Measurements from ENCODE around the gene CPVL.

Gene CPVL

DNA sequence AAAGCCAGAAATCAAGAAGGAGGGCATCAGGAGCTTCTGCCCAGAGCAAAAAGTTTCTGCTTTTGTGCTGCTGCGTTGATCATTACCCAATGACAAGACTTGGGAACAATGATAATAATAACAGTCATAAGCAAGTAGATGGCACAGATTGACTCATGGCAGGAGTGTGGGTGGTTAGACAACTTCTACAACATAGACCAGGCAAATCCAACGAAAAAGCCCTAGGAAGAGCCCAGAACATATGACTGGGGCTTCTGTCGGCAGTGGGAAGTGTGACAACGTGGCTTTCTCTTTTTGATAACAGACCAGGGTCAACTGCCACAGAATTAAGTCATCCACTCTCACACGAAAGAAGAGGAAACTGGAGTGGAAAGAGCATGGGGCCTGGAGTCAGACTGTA lies 102.8 kb downstream of the CPVL start:
- no peak overlapping the region for H2BK15ac ChIP-seq (ENCODE audit: low read depth, poor library complexity, severe bottlenecking)
- no peak overlapping the region for H2AFZ ChIP-seq (ENCODE audit: low read depth, low read length)
- H3K9ac ChIP-seq (ENCODE audit: low read length) = no peak overlapping the region

DNA sequence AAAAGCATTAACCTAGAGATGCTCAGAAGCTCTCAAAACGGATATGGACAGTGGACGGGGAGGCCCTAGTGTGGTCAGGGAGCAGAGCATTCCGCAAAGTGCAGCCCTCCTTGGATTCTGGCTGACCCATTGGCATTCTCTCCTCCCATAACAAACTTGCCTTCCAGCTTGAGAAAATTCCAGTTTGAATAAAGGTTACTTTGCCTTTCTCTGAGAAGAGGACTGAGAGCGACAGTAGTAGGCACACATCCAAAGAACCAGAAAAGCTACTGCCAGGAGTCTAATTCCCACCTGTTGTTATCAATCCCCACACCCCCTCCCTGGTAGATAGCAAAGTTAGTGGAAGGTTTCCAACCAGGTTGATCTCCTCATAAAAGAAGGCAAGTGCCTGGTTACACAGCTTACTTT lies 103.5 kb downstream of the CPVL start:
- H3K9ac ChIP-seq (ENCODE audit: low read length) = no peak overlapping the region
- no peak overlapping the region for H2BK15ac ChIP-seq (ENCODE audit: low read depth, poor library complexity, severe bottlenecking)
- 87% methylated on average over 3 of the region's 4 CpGs for WGBS
- no peak overlapping the region for H3K4me3 ChIP-seq (ENCODE audit: insufficient read depth in 1 of 2, low read depth in 1 of 2, low read length in 2 of 2)
- H3K79me1 ChIP-seq (replicated peaks; ENCODE audit: low read length, poor library complexity, severe bottlenecking) = no peaks in the 10 kb centered on the region
- H3K4ac ChIP-seq (ENCODE audit: low read depth in 1 of 2, low read length in 2 of 2) = no peak overlapping the region
- no peak overlapping the region for H3K4me2 ChIP-seq (ENCODE audit: low read length, poor library complexity, severe bottlenecking)
- H3K23ac ChIP-seq (ENCODE audit: low read length in 2 of 2) = no peak overlapping the region
- no peak overlapping the region for H2AFZ ChIP-seq (ENCODE audit: low read depth, low read length)
- no peaks in the 10 kb centered on the region for H3K27me3 ChIP-seq (ENCODE audit: control insufficient read depth in 1 of 2, insufficient read depth in 1 of 2, low read length in 2 of 2)
- peak overlapping the region; percentile 46 for H4K91ac ChIP-seq (ENCODE audit: low read length)
- H3K27ac ChIP-seq (ENCODE audit: low read length, poor library complexity, severe bottlenecking) = no peak overlapping the region
- H3K18ac ChIP-seq (ENCODE audit: low read depth in 1 of 2, low read length in 2 of 2) = peak overlapping the region in 1 of 2 experiments; percentile 38
- peak overlapping the region in 1 of 2 experiments; percentile 8 for H2BK12ac ChIP-seq (ENCODE audit: low read length in 2 of 2)
- DNase-seq = no peak
- no peaks in the 10 kb centered on the region for H3K36me3 ChIP-seq (ENCODE audit: control insufficient read depth in 1 of 2, insufficient read depth in 2 of 2, low read depth in 1 of 2, low read length in 2 of 2)
- peaks cover 1% of the 10 kb centered on the region for H3K4me1 ChIP-seq (ENCODE audit: control insufficient read depth, insufficient read depth, low read depth, low read length)
- H3K14ac ChIP-seq (ENCODE audit: low read length in 2 of 2) = no peak overlapping the region
- no peaks in the 10 kb centered on the region for H3K9me3 ChIP-seq (ENCODE audit: control insufficient read depth, low read length)
- no peak overlapping the region for H2BK120ac ChIP-seq (ENCODE audit: low read depth, low read length)
- no peak overlapping the region for H2AK5ac ChIP-seq (ENCODE audit: low read length, severe bottlenecking)
- no peak overlapping the region for H2BK5ac ChIP-seq (ENCODE audit: low read depth, low read length, poor library complexity, severe bottlenecking)
- no peak overlapping the region for H4K8ac ChIP-seq (ENCODE audit: low read length)

More for the DNA sequence above, 102.8 kb downstream of the CPVL start:
- H4K8ac ChIP-seq (ENCODE audit: low read length) = no peak overlapping the region
- H3K4me1 ChIP-seq (ENCODE audit: control insufficient read depth, insufficient read depth, low read depth, low read length) = peaks cover 1% of the 10 kb centered on the region
- H3K23ac ChIP-seq (ENCODE audit: low read length in 2 of 2) = no peak overlapping the region
- no peak overlapping the region for H3K4me3 ChIP-seq (ENCODE audit: insufficient read depth in 1 of 2, low read depth in 1 of 2, low read length in 2 of 2)
- no peak overlapping the region for H3K14ac ChIP-seq (ENCODE audit: low read length in 2 of 2)
- H2BK120ac ChIP-seq (ENCODE audit: low read depth, low read length) = no peak overlapping the region
- no peak overlapping the region for H3K27ac ChIP-seq (ENCODE audit: low read length, poor library complexity, severe bottlenecking)
- no peak for DNase-seq
- H3K27me3 ChIP-seq (ENCODE audit: control insufficient read depth in 1 of 2, insufficient read depth in 1 of 2, low read length in 2 of 2) = no peaks in the 10 kb centered on the region
- H2AK5ac ChIP-seq (ENCODE audit: low read length, severe bottlenecking) = no peak overlapping the region
- H2BK5ac ChIP-seq (ENCODE audit: low read depth, low read length, poor library complexity, severe bottlenecking) = no peak overlapping the region
- no peaks in the 10 kb centered on the region for H3K9me3 ChIP-seq (ENCODE audit: control insufficient read depth, low read length)
- H3K4me2 ChIP-seq (ENCODE audit: low read length, poor library complexity, severe bottlenecking) = no peak overlapping the region
- no peak overlapping the region for H2BK12ac ChIP-seq (ENCODE audit: low read length in 2 of 2)
- WGBS = 94% methylated on average over 3 of the region's 5 CpGs
- H3K36me3 ChIP-seq (ENCODE audit: control insufficient read depth in 1 of 2, insufficient read depth in 2 of 2, low read depth in 1 of 2, low read length in 2 of 2) = no peaks in the 10 kb centered on the region
- no peak overlapping the region for H3K4ac ChIP-seq (ENCODE audit: low read depth in 1 of 2, low read length in 2 of 2)
- no peak overlapping the region for H4K91ac ChIP-seq (ENCODE audit: low read length)
- H3K79me1 ChIP-seq (replicated peaks; ENCODE audit: low read length, poor library complexity, severe bottlenecking) = no peaks in the 10 kb centered on the region
- H3K18ac ChIP-seq (ENCODE audit: low read depth in 1 of 2, low read length in 2 of 2) = no peak overlapping the region

DNA sequence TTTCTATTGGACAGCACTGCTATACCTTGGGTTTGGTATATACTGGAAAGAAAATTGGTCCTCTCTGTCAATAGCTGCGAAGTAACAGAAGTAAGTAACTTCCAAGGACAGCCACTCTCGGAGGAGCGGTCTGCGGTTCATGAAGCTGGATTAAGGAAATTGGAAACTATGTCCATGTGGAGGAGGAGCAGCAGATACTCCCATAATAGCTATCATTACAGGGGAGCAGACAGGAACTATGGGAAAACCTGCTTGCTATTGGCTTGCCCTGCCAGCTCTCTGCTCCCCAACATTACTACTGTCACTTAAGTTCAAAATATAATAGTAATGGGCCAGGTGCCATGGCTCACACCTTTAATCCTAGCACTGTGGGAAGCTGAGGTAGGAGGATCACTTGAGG lies 104.3 kb downstream of the CPVL start:
- Histone ChIP-seq H3K36me3 (ENCODE audit: control insufficient read depth in 1 of 2, insufficient read depth in 2 of 2, low read depth in 1 of 2, low read length in 2 of 2) (no peaks in the 10 kb centered on the region), H3K23ac (ENCODE audit: low read length in 2 of 2) (no peak overlapping the region), H3K18ac (ENCODE audit: low read depth in 1 of 2, low read length in 2 of 2) (no peak overlapping the region), H3K9me3 (ENCODE audit: control insufficient read depth, low read length) (no peaks in the 10 kb centered on the region), H3K4me3 (ENCODE audit: insufficient read depth in 1 of 2, low read depth in 1 of 2, low read length in 2 of 2) (no peak overlapping the region), H3K4ac (ENCODE audit: low read depth in 1 of 2, low read length in 2 of 2) (no peak overlapping the region), H3K79me1 (replicated peaks; ENCODE audit: low read length, poor library complexity, severe bottlenecking) (no peaks in the 10 kb centered on the region), H2AFZ (ENCODE audit: low read depth, low read length) (no peak overlapping the region), H2BK120ac (ENCODE audit: low read depth, low read length) (no peak overlapping the region), H4K91ac (ENCODE audit: low read length) (no peak overlapping the region), H3K4me1 (ENCODE audit: control insufficient read depth, insufficient read depth, low read depth, low read length) (peaks cover 1% of the 10 kb centered on the region), H2BK15ac (ENCODE audit: low read depth, poor library complexity, severe bottlenecking) (no peak overlapping the region), H2BK5ac (ENCODE audit: low read depth, low read length, poor library complexity, severe bottlenecking) (no peak overlapping the region), H3K14ac (ENCODE audit: low read length in 2 of 2) (no peak overlapping the region), H2BK12ac (ENCODE audit: low read length in 2 of 2) (peak overlapping the region in 1 of 2 experiments; percentile 11), H3K9ac (ENCODE audit: low read length) (no peak overlapping the region), H3K27ac (ENCODE audit: low read length, poor library complexity, severe bottlenecking) (no peak overlapping the region), H2AK5ac (ENCODE audit: low read length, severe bottlenecking) (no peak overlapping the region), H4K8ac (ENCODE audit: low read length) (no peak overlapping the region), H3K27me3 (ENCODE audit: control insufficient read depth in 1 of 2, insufficient read depth in 1 of 2, low read length in 2 of 2) (no peaks in the 10 kb centered on the region), H3K4me2 (ENCODE audit: low read length, poor library complexity, severe bottlenecking) (no peak overlapping the region)
- WGBS = 92% methylated on average over 4 of the region's 4 CpGs
- no peak for DNase-seq

DNA sequence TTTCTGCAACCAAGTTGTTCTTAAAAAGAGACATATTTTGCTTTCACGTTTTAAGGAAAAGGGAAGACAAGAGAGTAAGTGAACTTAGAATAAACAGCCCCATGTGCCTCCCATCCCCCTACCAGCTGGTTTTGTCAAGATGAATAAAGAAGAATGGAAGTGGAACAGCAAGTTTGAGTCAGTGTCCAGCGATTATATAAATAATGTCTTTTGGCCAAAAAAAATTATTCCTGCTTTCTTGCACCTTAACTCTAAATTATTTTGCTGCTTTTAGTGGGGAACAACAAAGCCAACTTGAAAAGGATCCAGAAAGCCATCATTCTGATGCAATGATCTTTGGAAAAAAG lies 105.8 kb downstream of the CPVL start:
- WGBS = 45% methylated on average over 1 of the region's 2 CpGs
- H3K18ac ChIP-seq (ENCODE audit: low read depth in 1 of 2, low read length in 2 of 2) = no peak overlapping the region
- no peaks in the 10 kb centered on the region for H3K27me3 ChIP-seq (ENCODE audit: control insufficient read depth in 1 of 2, insufficient read depth in 1 of 2, low read length in 2 of 2)
- no peak overlapping the region for H3K4ac ChIP-seq (ENCODE audit: low read depth in 1 of 2, low read length in 2 of 2)
- no peak overlapping the region for H2BK15ac ChIP-seq (ENCODE audit: low read depth, poor library complexity, severe bottlenecking)
- H3K9ac ChIP-seq (ENCODE audit: low read length) = peak overlapping the region; percentile 23
- no peak for DNase-seq
- H3K9me3 ChIP-seq (ENCODE audit: control insufficient read depth, low read length) = no peaks in the 10 kb centered on the region
- H3K79me1 ChIP-seq (replicated peaks; ENCODE audit: low read length, poor library complexity, severe bottlenecking) = no peaks in the 10 kb centered on the region
- no peak overlapping the region for H3K27ac ChIP-seq (ENCODE audit: low read length, poor library complexity, severe bottlenecking)
- no peaks in the 10 kb centered on the region for H3K36me3 ChIP-seq (ENCODE audit: control insufficient read depth in 1 of 2, insufficient read depth in 2 of 2, low read depth in 1 of 2, low read length in 2 of 2)
- peaks cover 3% of the 10 kb centered on the region for H3K4me1 ChIP-seq (ENCODE audit: control insufficient read depth, insufficient read depth, low read depth, low read length)
- H2AK5ac ChIP-seq (ENCODE audit: low read length, severe bottlenecking) = no peak overlapping the region
- H2AFZ ChIP-seq (ENCODE audit: low read depth, low read length) = no peak overlapping the region
- no peak overlapping the region for H3K23ac ChIP-seq (ENCODE audit: low read length in 2 of 2)
- no peak overlapping the region for H2BK5ac ChIP-seq (ENCODE audit: low read depth, low read length, poor library complexity, severe bottlenecking)
- no peak overlapping the region for H4K91ac ChIP-seq (ENCODE audit: low read length)
- no peak overlapping the region for H4K8ac ChIP-seq (ENCODE audit: low read length)
- no peak overlapping the region for H3K14ac ChIP-seq (ENCODE audit: low read length in 2 of 2)
- H2BK120ac ChIP-seq (ENCODE audit: low read depth, low read length) = no peak overlapping the region
- H2BK12ac ChIP-seq (ENCODE audit: low read length in 2 of 2) = no peak overlapping the region
- H3K4me2 ChIP-seq (ENCODE audit: low read length, poor library complexity, severe bottlenecking) = no peak overlapping the region
- peak overlapping the region in 1 of 2 experiments; percentile 32 for H3K4me3 ChIP-seq (ENCODE audit: insufficient read depth in 1 of 2, low read depth in 1 of 2, low read length in 2 of 2)
